ENCODE measurements around the gene OLA1.
"Not testable (repeated sequence)": the region's sequence is repeated elsewhere in the genome, so short reads cannot be mapped to it uniquely, and the experiment has no call there.

OLA1 gene

GRCh38 chr2:174246944-174247381 is 1.4 kb downstream of the OLA1 start:
- in situ Hi-C loops (cut with HindIII; ENCODE audit: low pct_unique_long_range_greater_than_20kb, low sequenced_read_pairs) = no loop called here
- peak in 1 of 2 experiments; percentile 24 for DNase-seq (ENCODE audit: low read depth in 1 of 2, low spot score in 1 of 2)
- no peak for TF ChIP-seq JUND (IDR thresholded peaks at IDR 0.05; ENCODE audit: low read depth)

GRCh38 chr2:174245628-174246027 is 2.7 kb downstream of the OLA1 start:
- in situ Hi-C loops (cut with HindIII; ENCODE audit: low pct_unique_long_range_greater_than_20kb, low sequenced_read_pairs) = not testable (repeated sequence)

GRCh38 chr2:174245065-174245464 is 3.3 kb downstream of the OLA1 start:
- in situ Hi-C loops (cut with HindIII; ENCODE audit: low pct_unique_long_range_greater_than_20kb, low sequenced_read_pairs) = no loop called here
- no peak for DNase-seq (ENCODE audit: low read depth in 1 of 2, low spot score in 1 of 2)
- TF ChIP-seq JUND (IDR thresholded peaks at IDR 0.05; ENCODE audit: low read depth) = no peak

More at GRCh38 chr2:174245628-174246027, 2.7 kb downstream of the OLA1 start:
- DNase-seq (ENCODE audit: low read depth in 1 of 2, low spot score in 1 of 2) = not testable (repeated sequence)

GRCh38 chr2:174243812-174244211 is 4.5 kb downstream of the OLA1 start:
- in situ Hi-C loops (cut with HindIII; ENCODE audit: low pct_unique_long_range_greater_than_20kb, low sequenced_read_pairs) = no loop called here
- no peak for DNase-seq (ENCODE audit: low read depth in 1 of 2, low spot score in 1 of 2)
- TF ChIP-seq JUND (IDR thresholded peaks at IDR 0.05; ENCODE audit: low read depth) = no peak

- TF ChIP-seq JUND (IDR thresholded peaks at IDR 0.05; ENCODE audit: low read depth) = no peak
- in situ Hi-C loops (cut with HindIII; ENCODE audit: low pct_unique_long_range_greater_than_20kb, low sequenced_read_pairs) = no loop called here
- DNase-seq (ENCODE audit: low read depth in 1 of 2, low spot score in 1 of 2) = no peak
These were observed 8.2 kb downstream of the OLA1 start for GRCh38 chr2:174240097-174240496.

- in situ Hi-C loops (cut with HindIII; ENCODE audit: low pct_unique_long_range_greater_than_20kb, low sequenced_read_pairs) = no loop called here
- TF ChIP-seq JUND (IDR thresholded peaks at IDR 0.05; ENCODE audit: low read depth) = no peak
- DNase-seq (ENCODE audit: low read depth in 1 of 2, low spot score in 1 of 2) = no peak
These were observed 11.9 kb downstream of the OLA1 start for GRCh38 chr2:174236429-174236828.

- no peak for TF ChIP-seq JUND (IDR thresholded peaks at IDR 0.05; ENCODE audit: low read depth)
- DNase-seq (ENCODE audit: low read depth in 1 of 2, low spot score in 1 of 2) = no peak
- in situ Hi-C loops (cut with HindIII; ENCODE audit: low pct_unique_long_range_greater_than_20kb, low sequenced_read_pairs) = no loop called here
These were observed 12.7 kb downstream of the OLA1 start for GRCh38 chr2:174235680-174236079.

- no peak for DNase-seq (ENCODE audit: low read depth in 1 of 2, low spot score in 1 of 2)
- no peak for TF ChIP-seq JUND (IDR thresholded peaks at IDR 0.05; ENCODE audit: low read depth)
- in situ Hi-C loops (cut with HindIII; ENCODE audit: low pct_unique_long_range_greater_than_20kb, low sequenced_read_pairs) = no loop called here
These were observed 14.5 kb downstream of the OLA1 start for GRCh38 chr2:174233771-174234275.

- TF ChIP-seq JUND (IDR thresholded peaks at IDR 0.05; ENCODE audit: low read depth) = no peak
- in situ Hi-C loops (cut with HindIII; ENCODE audit: low pct_unique_long_range_greater_than_20kb, low sequenced_read_pairs) = no loop called here
- DNase-seq (ENCODE audit: low read depth in 1 of 2, low spot score in 1 of 2) = no peak
These were observed 20.6 kb downstream of the OLA1 start for GRCh38 chr2:174227748-174228147.

- DNase-seq (ENCODE audit: low read depth in 1 of 2, low spot score in 1 of 2) = no peak
- no peak for TF ChIP-seq JUND (IDR thresholded peaks at IDR 0.05; ENCODE audit: low read depth)
- in situ Hi-C loops (cut with HindIII; ENCODE audit: low pct_unique_long_range_greater_than_20kb, low sequenced_read_pairs) = no loop called here
These were observed 23.6 kb downstream of the OLA1 start for GRCh38 chr2:174224665-174225288.

GRCh38 chr2:174224125-174224524 is 24.2 kb downstream of the OLA1 start:
- TF ChIP-seq JUND (IDR thresholded peaks at IDR 0.05; ENCODE audit: low read depth) = no peak
- in situ Hi-C loops (cut with HindIII; ENCODE audit: low pct_unique_long_range_greater_than_20kb, low sequenced_read_pairs) = no loop called here
- DNase-seq (ENCODE audit: low read depth in 1 of 2, low spot score in 1 of 2) = no peak

GRCh38 chr2:174223388-174223787 is 24.9 kb downstream of the OLA1 start:
- in situ Hi-C loops (cut with HindIII; ENCODE audit: low pct_unique_long_range_greater_than_20kb, low sequenced_read_pairs) = no loop called here
- no peak for DNase-seq (ENCODE audit: low read depth in 1 of 2, low spot score in 1 of 2)
- no peak for TF ChIP-seq JUND (IDR thresholded peaks at IDR 0.05; ENCODE audit: low read depth)

- TF ChIP-seq JUND (IDR thresholded peaks at IDR 0.05; ENCODE audit: low read depth) = no peak
- DNase-seq (ENCODE audit: low read depth in 1 of 2, low spot score in 1 of 2) = no peak
- in situ Hi-C loops (cut with HindIII; ENCODE audit: low pct_unique_long_range_greater_than_20kb, low sequenced_read_pairs) = no loop called here
These were observed 26.2 kb downstream of the OLA1 start for GRCh38 chr2:174222154-174222553.

GRCh38 chr2:174219321-174219720 is 29.0 kb downstream of the OLA1 start:
- in situ Hi-C loops (cut with HindIII; ENCODE audit: low pct_unique_long_range_greater_than_20kb, low sequenced_read_pairs) = no loop called here
- DNase-seq (ENCODE audit: low read depth in 1 of 2, low spot score in 1 of 2) = no peak

More at GRCh38 chr2:174219321-174219720, 29.0 kb downstream of the OLA1 start:
- TF ChIP-seq JUND (IDR thresholded peaks at IDR 0.05; ENCODE audit: low read depth) = no peak
